ENCODE results near the gene POLR1E. TPM values are rescaled to one million over a fixed set of nuclear protein-coding genes. Genes with fewer than 3 reads are reported as not detected.

Gene POLR1E
- total and polyA plus RNA-seq, 10 of the 15 experiments (the other 5 are each of a cell fraction or from before 2014, with no cell fraction given): 13.7 to 71.3 (median 50.4) TPM

DNA sequence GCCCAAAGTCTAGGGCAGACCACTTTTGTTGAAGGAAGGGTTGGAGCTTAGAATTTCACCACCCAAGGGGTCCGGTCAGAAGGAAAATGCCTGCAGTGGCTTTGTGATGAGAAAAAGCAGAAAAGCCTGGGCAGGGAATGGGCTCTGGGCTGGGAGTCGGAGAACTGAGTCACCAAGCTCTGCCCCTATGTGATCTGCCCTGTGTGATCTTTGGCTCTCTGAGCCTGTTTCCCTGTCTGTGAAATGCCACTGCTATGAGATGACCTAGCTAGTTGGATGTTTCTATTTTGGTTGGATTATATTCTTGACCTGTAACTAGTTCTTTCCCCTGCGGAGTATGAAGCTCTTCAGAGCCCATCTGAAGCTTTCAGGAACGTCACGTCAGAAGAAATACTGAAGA is 9.8 kb downstream of the POLR1E start (continued):
- TF ChIP-seq SPI1 (IDR thresholded peaks at IDR 0.05; ENCODE audit: borderline replicate concordance, insufficient read depth, low read depth, low read length) (no peak), WRNIP1 (IDR thresholded peaks at IDR 0.05; ENCODE audit: borderline replicate concordance, low read depth, low read length) (no peak), BHLHE40 (IDR thresholded peaks at IDR 0.05; ENCODE audit: borderline replicate concordance in 1 of 2, low read depth in 2 of 2, low read length in 1 of 2) (no peak)
- TF ChIP-seq, protein P1, sequence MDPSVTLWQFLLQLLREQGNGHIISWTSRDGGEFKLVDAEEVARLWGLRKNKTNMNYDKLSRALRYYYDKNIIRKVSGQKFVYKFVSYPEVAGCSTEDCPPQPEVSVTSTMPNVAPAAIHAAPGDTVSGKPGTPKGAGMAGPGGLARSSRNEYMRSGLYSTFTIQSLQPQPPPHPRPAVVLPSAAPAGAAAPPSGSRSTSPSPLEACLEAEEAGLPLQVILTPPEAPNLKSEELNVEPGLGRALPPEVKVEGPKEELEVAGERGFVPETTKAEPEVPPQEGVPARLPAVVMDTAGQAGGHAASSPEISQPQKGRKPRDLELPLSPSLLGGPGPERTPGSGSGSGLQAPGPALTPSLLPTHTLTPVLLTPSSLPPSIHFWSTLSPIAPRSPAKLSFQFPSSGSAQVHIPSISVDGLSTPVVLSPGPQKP (IDR thresholded peaks at IDR 0.05; ENCODE audit: low read depth, low read length): no peak

DNA sequence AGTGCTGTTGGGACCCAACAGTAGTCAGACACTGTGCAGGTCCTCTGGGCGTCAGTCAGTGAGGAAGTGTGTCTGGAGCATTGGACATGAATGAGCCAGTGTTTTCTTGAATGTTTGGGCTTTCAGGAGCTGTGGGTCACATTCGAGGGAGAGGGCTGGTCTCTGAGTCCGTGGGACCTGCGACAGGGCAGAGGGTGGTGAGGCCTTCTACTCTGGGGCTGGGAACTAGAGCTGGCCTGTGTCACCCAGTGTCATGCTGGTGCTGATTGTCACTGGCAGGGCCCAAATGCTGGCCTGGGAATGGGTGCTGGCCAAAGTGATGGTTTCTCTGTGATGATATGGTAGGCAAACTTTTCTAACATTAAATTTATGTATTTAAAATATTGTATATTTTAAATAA is 10.3 kb downstream of the POLR1E start:
- WGBS (ENCODE audit: insufficient coverage, insufficient replicate concordance, low lambda C conversion rate, missing lambda C conversion rate): 94% methylated on average over 4 of the region's 4 CpGs
- ATAC-seq: no peak; the same call in 2 of the 3 replicates
- RAD21 ChIA-PET (ENCODE audit: unreplicated experiment): interaction anchor here (0.7 to 1.6 kb wide), 3 partner anchors 10 to 97 kb away, joined by 3 to 4 read pairs (median 3); partner anchors contain the start of gene POLR1E
- no peak for DNase-seq (ENCODE audit: low read depth, low spot score)
- SMC1A ChIA-PET (ENCODE audit: uncharacterized antibody, unreplicated experiment): interaction anchor here (0.8 to 1.4 kb wide), 4 partner anchors 10 to 77 kb away, joined by 3 to 4 read pairs (median 3); no protein-coding TSS in a partner anchor
- POLR2A ChIA-PET: interaction anchor here (0.5 to 1.4 kb wide), 5 partner anchors 10 to 294 kb away, joined by 3 to 12 read pairs (median 5); partner anchors contain the start of gene POLR1E
- H3K4me1 ChIP-seq (ENCODE audit: control insufficient read depth, insufficient read depth, low read length): no peaks in the 10 kb centered on the region
- H2AFZ ChIP-seq (ENCODE audit: control insufficient read depth, low read depth, low read length): no peak overlapping the region
- no peak overlapping the region for H3K27ac ChIP-seq (ENCODE audit: control insufficient read depth, insufficient read depth)
- TF ChIP-seq GATAD2B (conservative IDR thresholded peaks at IDR 0.05; ENCODE audit: low read depth): no peak
- TF ChIP-seq ZNF207 (IDR thresholded peaks at IDR 0.05; ENCODE audit: borderline replicate concordance): no peak
- no peak for TF ChIP-seq JUNB (IDR thresholded peaks at IDR 0.05)
- H4K20me1 ChIP-seq (ENCODE audit: control insufficient read depth, insufficient read depth): no peaks in the 10 kb centered on the region
- FAIRE-seq: no peak
- no peak overlapping the region for H3K4me3 ChIP-seq
- intact Hi-C loops (cut with micrococcal nuclease; ENCODE audit: unreplicated experiment) (no loop called here), in situ Hi-C loops (cut with MboI) (loop anchor here (25.0 kb wide), 1 partner anchor 516 kb away; no protein-coding TSS in a partner anchor)
- H3K36me3 ChIP-seq (ENCODE audit: control insufficient read depth in 2 of 2, insufficient read depth in 2 of 2, low read length in 1 of 2): peaks cover 30 to 41% of the 10 kb centered on the region in 2 experiments
- BruUV-seq (replicated peaks): no TSS peak
- no peaks in the 10 kb centered on the region for H3K9me3 ChIP-seq (replicated peaks; ENCODE audit: control insufficient read depth, insufficient read depth, low read length)
- H3K79me2 ChIP-seq (ENCODE audit: control insufficient read depth, insufficient read depth, low read length): no peaks in the 10 kb centered on the region
- H3K9ac ChIP-seq (ENCODE audit: control insufficient read depth, insufficient read depth, low read length): no peak overlapping the region
- H3K27me3 ChIP-seq (replicated peaks in 1 of 2; ENCODE audit: control insufficient read depth in 2 of 2, insufficient read depth in 2 of 2, low read length in 1 of 2): no peaks in the 10 kb centered on the region
- H3K4me2 ChIP-seq (ENCODE audit: control insufficient read depth, insufficient read depth): no peak overlapping the region
- CTCF ChIA-PET: interaction anchor here (1.2 to 2.6 kb wide), 2 partner anchors 9 to 81 kb away, joined by 3 to 8 read pairs; no protein-coding TSS in a partner anchor

All from GM12878 (cell line).